Measurements from ENCODE around the gene RDH11.

RDH11 gene

GRCh38 chr14:67727361-67727760 lies 31.8 kb upstream of the RDH11 start:
- TF ChIP-seq SPI1 (IDR thresholded peaks at IDR 0.05; ENCODE audit: borderline replicate concordance, low read depth) (no peak), GABPA (IDR thresholded peaks at IDR 0.05; ENCODE audit: low read depth) (no peak), POLR2AphosphoS5 (IDR thresholded peaks at IDR 0.05; ENCODE audit: low read depth) (no peak)
- TF ChIP-seq, protein P1, sequence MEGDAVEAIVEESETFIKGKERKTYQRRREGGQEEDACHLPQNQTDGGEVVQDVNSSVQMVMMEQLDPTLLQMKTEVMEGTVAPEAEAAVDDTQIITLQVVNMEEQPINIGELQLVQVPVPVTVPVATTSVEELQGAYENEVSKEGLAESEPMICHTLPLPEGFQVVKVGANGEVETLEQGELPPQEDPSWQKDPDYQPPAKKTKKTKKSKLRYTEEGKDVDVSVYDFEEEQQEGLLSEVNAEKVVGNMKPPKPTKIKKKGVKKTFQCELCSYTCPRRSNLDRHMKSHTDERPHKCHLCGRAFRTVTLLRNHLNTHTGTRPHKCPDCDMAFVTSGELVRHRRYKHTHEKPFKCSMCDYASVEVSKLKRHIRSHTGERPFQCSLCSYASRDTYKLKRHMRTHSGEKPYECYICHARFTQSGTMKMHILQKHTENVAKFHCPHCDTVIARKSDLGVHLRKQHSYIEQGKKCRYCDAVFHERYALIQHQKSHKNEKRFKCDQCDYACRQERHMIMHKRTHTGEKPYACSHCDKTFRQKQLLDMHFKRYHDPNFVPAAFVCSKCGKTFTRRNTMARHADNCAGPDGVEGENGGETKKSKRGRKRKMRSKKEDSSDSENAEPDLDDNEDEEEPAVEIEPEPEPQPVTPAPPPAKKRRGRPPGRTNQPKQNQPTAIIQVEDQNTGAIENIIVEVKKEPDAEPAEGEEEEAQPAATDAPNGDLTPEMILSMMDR (IDR thresholded peaks at IDR 0.05; ENCODE audit: insufficient read depth, low read length) = no peak
- TF ChIP-seq, protein P2, sequence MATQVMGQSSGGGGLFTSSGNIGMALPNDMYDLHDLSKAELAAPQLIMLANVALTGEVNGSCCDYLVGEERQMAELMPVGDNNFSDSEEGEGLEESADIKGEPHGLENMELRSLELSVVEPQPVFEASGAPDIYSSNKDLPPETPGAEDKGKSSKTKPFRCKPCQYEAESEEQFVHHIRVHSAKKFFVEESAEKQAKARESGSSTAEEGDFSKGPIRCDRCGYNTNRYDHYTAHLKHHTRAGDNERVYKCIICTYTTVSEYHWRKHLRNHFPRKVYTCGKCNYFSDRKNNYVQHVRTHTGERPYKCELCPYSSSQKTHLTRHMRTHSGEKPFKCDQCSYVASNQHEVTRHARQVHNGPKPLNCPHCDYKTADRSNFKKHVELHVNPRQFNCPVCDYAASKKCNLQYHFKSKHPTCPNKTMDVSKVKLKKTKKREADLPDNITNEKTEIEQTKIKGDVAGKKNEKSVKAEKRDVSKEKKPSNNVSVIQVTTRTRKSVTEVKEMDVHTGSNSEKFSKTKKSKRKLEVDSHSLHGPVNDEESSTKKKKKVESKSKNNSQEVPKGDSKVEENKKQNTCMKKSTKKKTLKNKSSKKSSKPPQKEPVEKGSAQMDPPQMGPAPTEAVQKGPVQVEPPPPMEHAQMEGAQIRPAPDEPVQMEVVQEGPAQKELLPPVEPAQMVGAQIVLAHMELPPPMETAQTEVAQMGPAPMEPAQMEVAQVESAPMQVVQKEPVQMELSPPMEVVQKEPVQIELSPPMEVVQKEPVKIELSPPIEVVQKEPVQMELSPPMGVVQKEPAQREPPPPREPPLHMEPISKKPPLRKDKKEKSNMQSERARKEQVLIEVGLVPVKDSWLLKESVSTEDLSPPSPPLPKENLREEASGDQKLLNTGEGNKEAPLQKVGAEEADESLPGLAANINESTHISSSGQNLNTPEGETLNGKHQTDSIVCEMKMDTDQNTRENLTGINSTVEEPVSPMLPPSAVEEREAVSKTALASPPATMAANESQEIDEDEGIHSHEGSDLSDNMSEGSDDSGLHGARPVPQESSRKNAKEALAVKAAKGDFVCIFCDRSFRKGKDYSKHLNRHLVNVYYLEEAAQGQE (IDR thresholded peaks at IDR 0.05; ENCODE audit: insufficient replicate concordance, low read depth) = no peak
- Histone ChIP-seq H3K27ac (replicated peaks) (no peak overlapping the region), H3K4me3 (replicated peaks; ENCODE audit: insufficient read depth, low read length) (no peak overlapping the region), H3K27me3 (ENCODE audit: insufficient read depth, poor library complexity, severe bottlenecking) (no peaks in the 10 kb centered on the region)
- no peak for DNase-seq (ENCODE audit: low read depth in 1 of 2, low spot score in 1 of 2)

DNA sequence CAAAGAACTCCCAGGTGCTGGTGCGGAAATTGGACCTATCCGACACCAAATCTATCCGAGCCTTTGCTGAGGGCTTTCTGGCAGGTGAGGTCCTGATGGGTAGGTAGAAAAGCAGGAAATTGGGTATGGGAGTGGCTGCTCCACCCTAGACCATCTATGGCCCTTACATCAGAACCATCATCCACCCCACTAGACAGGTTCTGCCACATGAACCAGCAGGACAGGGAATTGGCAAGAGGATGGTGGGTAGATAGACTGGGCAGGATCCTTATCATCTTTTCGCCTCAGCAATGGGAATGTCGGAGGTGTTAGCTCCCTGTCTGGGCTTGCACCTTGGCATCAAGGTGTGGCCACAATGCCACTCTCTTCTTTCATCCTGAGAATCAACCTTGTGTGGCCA lies 29.6 kb upstream of the RDH11 start:
- Histone ChIP-seq H3K27ac (replicated peaks) (no peak overlapping the region), H3K4me3 (replicated peaks; ENCODE audit: insufficient read depth, low read length) (no peak overlapping the region), H3K27me3 (ENCODE audit: insufficient read depth, poor library complexity, severe bottlenecking) (no peaks in the 10 kb centered on the region)
- TF ChIP-seq, protein P1 (IDR thresholded peaks at IDR 0.05; ENCODE audit: insufficient read depth, low read length) = no peak
- no peak for TF ChIP-seq SPI1 (IDR thresholded peaks at IDR 0.05; ENCODE audit: borderline replicate concordance, low read depth)
- TF ChIP-seq, protein P2 (IDR thresholded peaks at IDR 0.05; ENCODE audit: insufficient replicate concordance, low read depth) = no peak
- TF ChIP-seq POLR2AphosphoS5 (IDR thresholded peaks at IDR 0.05; ENCODE audit: low read depth) = no peak
- no peak for TF ChIP-seq GABPA (IDR thresholded peaks at IDR 0.05; ENCODE audit: low read depth)
- no peak for DNase-seq (ENCODE audit: low read depth in 1 of 2, low spot score in 1 of 2)

DNA sequence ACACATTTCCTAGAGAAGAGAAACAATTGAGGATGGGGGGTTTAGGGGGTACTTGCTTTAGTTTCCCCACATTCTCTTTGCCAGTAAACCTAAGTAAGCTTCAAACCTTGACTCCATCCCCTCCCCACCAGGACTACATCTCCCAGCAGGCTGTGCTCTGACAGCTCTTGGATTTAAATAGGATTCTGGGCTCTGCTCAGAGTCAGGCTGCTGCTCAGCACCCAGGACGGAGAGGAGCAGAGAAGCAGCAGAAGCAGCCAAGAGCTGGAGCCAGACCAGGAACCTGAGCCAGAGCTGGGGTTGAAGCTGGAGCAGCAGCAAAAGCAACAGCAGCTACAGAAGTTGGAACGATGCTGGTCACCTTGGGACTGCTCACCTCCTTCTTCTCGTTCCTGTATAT lies 26.7 kb upstream of the RDH11 start:
- no peaks in the 10 kb centered on the region for H3K27me3 ChIP-seq (ENCODE audit: insufficient read depth, poor library complexity, severe bottlenecking)
- no peak for DNase-seq (ENCODE audit: low read depth in 1 of 2, low spot score in 1 of 2)
- TF ChIP-seq GABPA (IDR thresholded peaks at IDR 0.05; ENCODE audit: low read depth) = no peak
- TF ChIP-seq POLR2AphosphoS5 (IDR thresholded peaks at IDR 0.05; ENCODE audit: low read depth) = no peak
- TF ChIP-seq, protein P1 (IDR thresholded peaks at IDR 0.05; ENCODE audit: insufficient read depth, low read length) = no peak

DNA sequence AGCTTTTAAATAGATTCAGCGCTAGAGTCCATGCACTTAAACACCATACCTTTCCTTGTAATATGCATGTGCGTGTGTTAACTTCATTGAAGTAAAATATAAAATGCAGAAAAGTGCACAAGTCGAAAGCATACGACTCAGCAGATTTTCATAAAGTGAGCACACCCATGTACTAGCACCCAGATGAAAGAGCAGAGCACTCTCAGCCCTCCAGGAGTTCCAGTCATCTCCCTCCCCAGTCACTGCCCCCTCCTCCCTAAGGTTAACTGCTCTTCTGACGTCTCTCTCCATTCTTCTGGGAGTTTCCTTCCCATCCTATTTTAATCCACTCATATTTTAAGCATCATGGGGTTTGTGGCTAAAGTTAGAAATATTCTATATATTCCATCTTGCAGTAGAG lies 26.3 kb upstream of the RDH11 start:
- no peaks in the 10 kb centered on the region for H3K27me3 ChIP-seq (ENCODE audit: insufficient read depth, poor library complexity, severe bottlenecking)
- no peak overlapping the region for H3K27ac ChIP-seq (replicated peaks)
- TF ChIP-seq POLR2AphosphoS5 (IDR thresholded peaks at IDR 0.05; ENCODE audit: low read depth) (no peak), SPI1 (IDR thresholded peaks at IDR 0.05; ENCODE audit: borderline replicate concordance, low read depth) (no peak), GABPA (IDR thresholded peaks at IDR 0.05; ENCODE audit: low read depth) (no peak)
- DNase-seq (ENCODE audit: low read depth in 1 of 2, low spot score in 1 of 2) = no peak
- H3K4me3 ChIP-seq (replicated peaks; ENCODE audit: insufficient read depth, low read length) = no peak overlapping the region

More for the DNA sequence above, 26.7 kb upstream of the RDH11 start:
- Histone ChIP-seq H3K27ac (replicated peaks) (no peak overlapping the region), H3K4me3 (replicated peaks; ENCODE audit: insufficient read depth, low read length) (no peak overlapping the region)
